Right ventricle myocardium inferior (tissue), 1 donor: ENCODE results near the gene SLC13A4. TPM values are rescaled to one million over a fixed set of nuclear protein-coding genes. Genes with fewer than 3 reads are reported as not detected.
"Not testable (repeated sequence)": the region's sequence is repeated elsewhere in the genome, so short reads cannot be mapped to it uniquely, and the experiment has no call there.

Source experiments
- ATAC-seq: fragments of 200-7000 bp; cut with Tn5 transposase; one replicate; pipeline ENCODE4 v1.9.1; 2020; ENCODE audit warnings: mild to moderate bottlenecking, moderate library complexity
- DNase-seq: peaks from one replicate; pipeline ENCODE4 v3.0.0; 2021; ENCODE audit errors: missing footprints
- intact Hi-C: fragments of 100-400 bp; cut with DNase I; formaldehyde crosslinking; loops from one replicate; pipeline ENCODE4 v1.11.0; 2022
- total RNA-seq: library from RNA; stranded (reverse); fragmentation: NEBNext Ultra II Directional; extraction: Animal tissue kit (Norgen Biotek cat#: 25700); gene quantifications from one replicate; pipeline ENCODE4 v1.2.1, GENCODE V29; 2021
- donor health status: DM: no; HTN: yes; CAD: no; lungs with severe emphysema.

Gene SLC13A4
- total RNA-seq, 1 donor from 2014 or later: not detected

DNA sequence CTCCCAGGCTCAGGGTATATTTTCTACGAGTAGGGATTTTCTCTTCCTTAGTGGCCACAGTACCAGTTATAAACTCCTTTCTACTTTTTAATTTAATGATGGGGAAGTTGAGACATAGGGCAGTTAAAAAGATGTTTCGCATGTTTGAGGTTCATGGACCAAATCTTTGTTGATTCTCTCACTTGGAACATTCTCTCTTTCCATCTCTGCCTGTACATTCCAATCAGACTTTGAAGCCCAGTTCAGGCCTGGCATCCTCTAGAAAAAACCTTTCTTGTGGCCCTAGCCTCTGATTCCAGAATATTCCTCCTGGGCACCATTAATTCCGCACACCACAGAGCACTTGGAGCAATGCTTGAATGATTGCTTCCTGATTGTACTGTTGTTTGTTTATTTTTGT lies 18.5 kb downstream of the SLC13A4 start:
- intact Hi-C loops: no loop called here
- DNase-seq: no peak
- no peak for ATAC-seq

DNA sequence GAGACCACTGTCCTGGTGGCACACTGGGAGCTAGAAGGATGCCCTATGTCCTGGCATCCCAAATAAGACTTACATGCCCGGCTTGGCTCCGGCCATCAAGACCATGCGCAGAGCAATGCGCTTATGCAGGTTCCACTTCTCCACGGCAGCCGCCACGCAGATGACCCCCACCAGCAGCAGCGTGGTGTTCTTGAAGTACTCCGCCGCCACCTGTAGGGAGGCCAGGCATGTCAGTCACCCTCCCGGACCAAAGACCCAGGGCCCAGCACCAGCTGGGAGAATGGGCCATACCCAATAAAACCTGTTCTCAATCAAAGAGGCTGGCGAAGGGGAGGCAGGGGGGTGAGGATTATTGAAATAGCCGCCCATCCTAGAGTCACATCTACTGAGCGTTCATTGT lies 19.9 kb downstream of the SLC13A4 start:
- ATAC-seq (no peak), DNase-seq (peak; percentile 37)
- intact Hi-C loops: no loop called here

DNA sequence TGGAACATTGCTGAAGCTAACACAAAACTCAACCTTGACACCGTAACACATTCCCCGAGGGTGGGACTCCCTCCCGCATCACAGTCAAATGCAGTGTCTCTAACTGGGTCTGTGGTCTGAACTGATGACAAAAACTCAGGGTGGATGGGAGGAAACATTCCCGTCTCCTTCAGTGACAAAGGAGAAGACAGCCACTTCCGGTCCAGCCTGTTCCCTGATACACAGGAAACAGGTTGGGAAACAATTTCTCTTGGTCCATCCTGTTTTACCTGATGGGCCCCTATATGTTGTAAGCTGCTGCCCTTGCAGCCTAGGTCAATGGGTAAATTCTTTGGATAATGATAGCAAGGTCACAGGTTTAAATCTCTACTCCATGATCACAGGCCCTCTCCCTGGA lies 20.4 kb downstream of the SLC13A4 start:
- no peak for ATAC-seq

DNA sequence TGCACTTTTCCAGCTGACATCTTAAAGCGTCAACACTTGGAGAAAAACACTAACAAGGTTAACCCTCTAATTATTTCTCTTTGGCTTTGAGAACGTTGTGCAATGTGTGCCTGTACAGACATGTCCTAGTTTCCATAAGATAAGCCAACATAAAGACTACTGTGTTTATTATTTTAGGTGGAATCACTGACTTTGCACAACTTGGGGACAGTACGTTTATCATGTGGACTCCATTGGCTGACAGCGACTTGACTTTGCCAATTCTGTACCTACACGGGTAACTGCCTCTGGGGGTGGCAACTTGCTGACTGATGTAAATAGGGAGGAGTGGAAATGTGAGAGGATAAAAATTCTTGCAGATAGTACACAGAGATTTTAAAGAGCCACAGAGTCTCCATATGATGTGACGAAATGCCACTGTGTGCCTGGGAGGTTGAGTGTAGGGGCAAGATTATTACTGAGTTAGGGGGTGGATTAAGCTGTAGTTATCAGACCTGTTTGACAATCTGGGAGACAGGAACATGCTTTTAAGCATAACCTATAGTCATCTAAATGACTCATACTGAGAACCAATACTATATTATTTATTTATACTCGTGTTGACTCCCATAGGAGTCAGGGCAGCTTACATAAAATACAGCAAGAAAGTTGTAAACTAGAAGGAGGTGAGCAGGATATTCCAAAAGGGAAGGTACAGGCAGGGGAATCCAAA lies 21.0 kb downstream of the SLC13A4 start:
- ATAC-seq (no peak), DNase-seq (no peak)
- intact Hi-C loops: no loop called here

More for the DNA sequence above, 20.4 kb downstream of the SLC13A4 start:
- no peak for DNase-seq
- intact Hi-C loops: no loop called here

DNA sequence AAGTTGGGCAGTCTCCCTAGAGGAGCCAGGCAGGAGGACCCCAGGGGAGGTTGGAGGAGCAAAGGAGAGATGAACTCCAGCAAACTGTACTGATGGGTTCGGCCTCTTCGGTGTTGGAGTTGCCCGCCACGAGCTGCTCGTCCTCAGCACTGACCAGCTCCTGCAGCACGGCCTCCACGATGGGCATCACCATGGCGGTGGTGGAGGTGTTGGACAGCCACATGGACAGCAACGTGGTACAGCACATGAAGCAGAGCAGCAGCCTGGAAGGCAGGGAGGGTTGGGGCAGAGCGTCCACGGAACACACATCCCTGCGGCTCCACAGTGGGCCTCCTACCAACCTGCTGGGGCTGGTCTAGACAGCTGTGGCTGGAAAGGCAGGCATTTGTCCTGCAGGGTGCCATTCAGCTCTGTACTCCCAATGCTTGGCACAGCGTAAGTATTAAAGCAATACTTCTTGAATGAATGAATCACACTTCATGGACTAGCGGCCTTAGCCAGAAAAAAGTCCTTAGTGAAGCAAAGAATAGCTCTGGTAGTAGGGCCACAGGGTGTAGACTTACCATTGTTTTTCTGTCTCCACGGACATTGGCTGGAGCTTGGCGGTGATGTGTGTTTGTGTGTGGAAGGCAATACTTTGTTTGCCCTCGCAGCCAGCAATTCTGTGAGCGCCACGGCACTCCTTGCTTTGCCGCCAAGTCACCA lies 21.8 kb downstream of the SLC13A4 start:
- ATAC-seq (no peak), DNase-seq (peak; percentile 49)
- intact Hi-C loops: no loop called here

DNA sequence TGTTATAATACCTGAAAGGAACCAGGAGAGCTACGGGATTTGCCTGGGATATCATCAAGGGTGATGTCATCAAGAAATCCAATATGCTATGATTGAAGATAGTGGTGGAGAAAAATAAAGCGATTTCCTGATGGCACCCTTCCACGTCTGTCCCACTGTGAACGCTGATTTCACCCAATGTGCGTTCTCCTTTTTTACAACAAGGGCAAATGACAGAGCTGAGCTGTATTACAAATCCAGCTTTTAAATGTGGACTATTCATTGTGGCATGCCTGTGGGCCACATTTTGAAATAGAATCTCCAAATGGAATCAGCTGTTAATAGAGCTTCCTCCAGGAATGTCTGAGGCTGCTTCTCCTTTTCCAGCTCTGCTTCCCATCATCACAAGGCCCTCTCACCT lies 23.3 kb downstream of the SLC13A4 start:
- ATAC-seq (no peak), DNase-seq (no peak)
- intact Hi-C loops: no loop called here

DNA sequence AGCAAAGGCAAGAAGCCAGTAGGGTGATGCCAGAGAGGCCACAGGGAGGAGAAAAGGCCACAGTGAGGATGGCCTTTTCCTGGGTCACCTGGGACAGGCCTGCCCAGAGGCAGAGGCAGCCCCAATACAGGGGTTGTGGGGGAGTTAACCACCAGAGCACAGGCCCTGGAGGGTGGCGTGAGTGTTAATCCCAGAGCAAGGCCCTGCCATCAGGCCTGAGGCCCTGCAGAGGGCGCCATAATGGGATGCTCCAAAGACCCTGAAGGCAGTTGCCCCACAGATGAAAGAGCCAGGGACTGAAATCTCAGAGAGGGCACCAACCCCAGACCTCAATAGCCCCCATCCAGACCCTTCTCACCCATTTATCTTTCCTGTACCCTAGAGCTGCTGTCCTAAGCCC lies 23.9 kb downstream of the SLC13A4 start:
- ATAC-seq (no peak), DNase-seq (no peak)
- intact Hi-C loops: no loop called here

DNA sequence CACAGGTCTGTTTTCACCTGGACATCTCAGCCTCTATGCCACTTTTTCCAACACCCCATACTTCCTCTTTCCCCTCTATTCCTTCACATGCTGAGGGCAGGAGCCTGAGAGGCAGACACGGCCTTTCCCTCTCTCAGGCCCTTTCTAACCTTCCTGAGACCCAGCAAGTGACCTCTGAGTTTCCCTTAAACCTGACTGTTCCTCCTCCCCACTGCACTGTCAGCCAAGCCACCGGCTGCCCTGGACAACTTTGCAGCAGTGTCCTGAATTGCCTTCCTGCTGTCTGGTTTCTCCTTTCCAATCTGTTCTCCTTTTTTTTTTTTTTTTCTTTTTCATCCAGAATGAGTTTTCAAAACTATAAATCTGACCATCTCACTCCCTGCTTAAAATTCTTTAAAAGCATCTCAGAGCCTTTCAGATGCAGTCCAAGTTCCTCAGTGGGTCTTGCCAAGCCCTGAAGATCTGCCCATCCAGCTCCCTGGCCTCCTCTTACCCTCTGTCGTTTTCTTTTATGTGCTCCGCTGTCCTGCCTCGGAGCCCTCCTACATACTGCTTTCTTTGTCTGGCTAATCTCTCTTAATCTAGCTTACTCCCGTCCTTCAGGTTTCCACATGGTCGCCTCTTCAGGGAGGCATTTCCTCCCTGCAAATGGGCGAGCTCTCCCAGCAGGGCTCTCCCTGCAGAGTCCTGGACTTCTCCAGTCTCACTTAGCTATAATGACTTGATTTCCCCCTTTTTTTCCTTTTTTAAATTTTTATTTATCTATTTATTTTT lies 30.5 kb downstream of the SLC13A4 start:
- intact Hi-C loops: no loop called here
- DNase-seq: no peak
- ATAC-seq: no peak

DNA sequence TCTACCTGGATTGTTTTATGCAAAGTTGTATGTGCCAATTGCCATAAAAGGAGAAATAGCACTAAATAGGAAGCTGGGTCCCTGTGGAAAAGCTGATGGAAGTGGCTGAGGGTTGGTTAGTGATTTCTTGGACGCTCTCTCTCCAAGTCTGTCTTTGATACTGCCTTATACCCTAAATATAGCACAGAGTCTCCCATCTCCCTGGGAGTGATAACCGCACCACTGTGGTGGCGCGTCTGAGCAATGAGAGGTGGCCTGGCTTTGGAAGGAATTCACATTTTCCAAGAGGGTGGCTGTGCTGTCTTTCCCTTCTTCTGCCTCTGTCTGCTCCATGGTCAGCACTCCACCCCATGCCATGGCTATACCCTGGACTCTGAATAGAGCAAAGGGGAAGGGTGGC lies 34.4 kb downstream of the SLC13A4 start:
- ATAC-seq (peak; percentile 79), DNase-seq (no peak)
- intact Hi-C loops: no loop called here

DNA sequence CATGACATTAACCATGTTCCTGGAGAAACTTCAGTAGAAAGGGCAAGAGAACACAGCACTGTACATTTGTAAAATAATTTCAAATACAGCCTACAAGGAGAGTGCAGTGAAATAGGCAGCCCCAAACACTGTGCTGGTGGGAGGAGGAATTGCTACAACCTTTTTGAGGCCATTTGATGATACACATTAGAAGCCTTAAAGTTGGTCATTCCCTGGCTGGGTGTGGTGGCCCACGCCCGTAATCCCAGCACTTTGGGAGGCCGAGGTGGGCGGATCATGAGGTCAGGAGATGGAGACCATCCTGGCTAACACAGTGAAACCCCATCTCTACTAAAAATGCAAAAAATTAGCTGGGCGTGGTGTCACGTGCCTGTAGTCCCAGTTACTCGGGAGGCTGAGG lies 35.4 kb downstream of the SLC13A4 start:
- ATAC-seq, DNase-seq, intact Hi-C loops: not testable (repeated sequence)

DNA sequence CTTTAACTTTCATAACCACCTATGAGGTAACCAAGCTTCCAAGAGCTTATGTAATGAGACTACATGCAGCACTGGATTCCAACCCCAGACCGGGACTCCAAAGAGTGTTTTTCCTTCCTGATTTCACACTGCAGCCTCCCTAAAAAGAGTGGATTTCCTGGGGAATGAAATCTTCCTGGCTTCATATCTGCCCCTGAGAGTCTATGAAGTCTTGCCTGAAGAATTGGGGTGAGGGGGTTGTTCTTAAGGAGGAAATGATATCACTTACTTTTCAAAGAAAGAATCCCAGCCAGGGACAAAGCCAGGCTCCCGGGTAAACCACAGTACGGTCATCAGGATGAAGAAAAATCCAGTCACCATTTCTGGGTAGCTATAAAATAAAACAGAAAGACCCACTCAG lies 35.9 kb downstream of the SLC13A4 start:
- no peak for DNase-seq
- intact Hi-C loops: no loop called here
- no peak for ATAC-seq

DNA sequence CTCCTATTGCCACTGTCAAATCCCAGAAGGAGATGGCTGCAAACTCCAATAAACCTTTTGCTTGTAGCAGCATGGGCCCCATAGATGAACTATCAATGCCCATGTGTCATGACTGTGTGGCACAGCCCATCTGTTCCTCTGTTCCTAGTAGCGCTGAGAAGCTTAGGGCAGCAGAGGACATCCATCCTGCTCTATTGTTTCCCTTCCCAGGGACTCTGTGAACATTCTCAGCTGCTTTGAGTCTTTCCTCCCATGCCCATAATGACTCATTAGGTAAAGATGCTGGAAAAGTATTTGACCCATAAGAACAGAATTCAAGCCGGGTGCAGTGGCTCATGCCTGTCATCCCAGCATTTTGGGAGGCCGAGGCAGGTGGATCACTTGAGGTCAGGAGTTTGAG lies 37.4 kb downstream of the SLC13A4 start:
- ATAC-seq: no peak
- intact Hi-C loops: no loop called here
- DNase-seq: no peak

DNA sequence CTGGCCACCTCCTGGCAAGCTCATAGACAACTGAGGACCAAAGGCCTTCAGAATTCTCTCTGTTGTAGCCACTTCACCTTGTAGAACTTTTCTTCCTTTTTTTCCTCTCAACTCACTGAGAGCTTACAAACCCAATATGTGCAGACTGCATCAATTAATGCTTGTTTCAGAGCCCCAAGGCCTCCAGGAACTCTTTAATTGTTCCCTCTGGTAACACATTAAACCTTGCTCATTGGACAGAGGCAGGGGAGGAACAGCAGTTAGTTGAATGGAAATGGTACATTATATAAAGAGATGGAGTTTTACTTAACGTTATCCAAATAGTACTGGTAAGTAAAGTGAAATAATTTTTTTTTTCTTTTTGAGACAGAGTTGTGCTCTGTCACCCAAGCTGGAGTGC lies 40.5 kb downstream of the SLC13A4 start:
- DNase-seq (no peak), ATAC-seq (no peak)
- intact Hi-C loops: no loop called here

DNA sequence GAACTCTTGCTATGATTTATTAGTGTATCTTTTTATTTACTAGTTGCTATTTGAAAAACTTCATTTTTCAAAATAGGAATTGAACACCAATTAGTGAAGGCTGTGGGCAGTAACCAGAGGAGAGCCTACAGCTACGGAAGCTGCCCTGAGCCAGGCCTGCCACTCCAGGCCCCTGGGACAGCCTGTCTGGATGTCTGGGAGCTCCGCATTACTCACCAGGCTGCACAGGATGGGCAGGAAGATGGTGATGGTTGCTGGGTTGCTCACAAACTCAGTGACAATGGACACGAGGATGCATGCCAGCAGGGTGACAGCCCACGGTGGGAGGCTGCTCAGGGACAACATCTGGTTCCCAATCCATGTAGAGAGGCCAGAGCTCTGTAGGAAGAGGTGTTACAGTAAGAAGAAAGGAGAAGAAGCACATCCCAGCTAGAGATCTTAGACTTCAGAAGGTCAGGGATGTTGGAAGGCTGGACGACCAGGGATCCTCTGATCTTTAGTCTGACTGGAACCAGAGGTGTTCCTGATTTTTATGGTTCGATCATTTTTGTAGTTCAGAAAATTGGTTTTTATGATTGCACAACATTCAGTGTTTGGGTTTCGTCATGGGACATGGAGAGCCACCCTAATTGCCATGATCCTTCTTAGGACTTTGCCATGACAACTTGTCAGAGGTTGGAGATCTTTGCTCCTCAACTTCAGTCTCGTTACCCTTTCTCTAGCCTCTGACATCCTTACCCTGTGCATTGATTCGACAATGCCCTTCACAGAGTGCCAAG lies 42.5 kb downstream of the SLC13A4 start:
- ATAC-seq (no peak), DNase-seq (no peak)
- intact Hi-C loops: no loop called here

DNA sequence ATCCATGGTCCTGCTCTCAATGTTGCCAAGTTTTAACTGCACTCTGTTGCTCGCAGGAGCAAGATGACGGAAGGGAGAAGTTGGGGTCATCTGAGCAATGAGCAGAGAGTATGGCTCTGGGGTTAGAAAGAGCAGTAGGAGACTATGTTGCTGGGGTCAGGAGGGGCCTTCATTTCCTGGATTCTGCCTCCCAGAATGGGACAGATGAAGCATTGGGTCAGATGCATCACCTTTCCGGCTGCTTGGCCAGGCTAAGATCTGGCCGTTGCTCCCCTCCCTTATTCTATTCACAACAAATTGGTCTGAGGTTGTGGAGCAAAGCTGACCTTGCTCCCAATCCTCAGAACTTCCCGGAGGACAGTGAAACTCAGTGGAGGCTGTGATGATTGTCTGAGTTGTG lies 43.3 kb downstream of the SLC13A4 start:
- intact Hi-C loops: no loop called here
- DNase-seq (no peak), ATAC-seq (no peak)

DNA sequence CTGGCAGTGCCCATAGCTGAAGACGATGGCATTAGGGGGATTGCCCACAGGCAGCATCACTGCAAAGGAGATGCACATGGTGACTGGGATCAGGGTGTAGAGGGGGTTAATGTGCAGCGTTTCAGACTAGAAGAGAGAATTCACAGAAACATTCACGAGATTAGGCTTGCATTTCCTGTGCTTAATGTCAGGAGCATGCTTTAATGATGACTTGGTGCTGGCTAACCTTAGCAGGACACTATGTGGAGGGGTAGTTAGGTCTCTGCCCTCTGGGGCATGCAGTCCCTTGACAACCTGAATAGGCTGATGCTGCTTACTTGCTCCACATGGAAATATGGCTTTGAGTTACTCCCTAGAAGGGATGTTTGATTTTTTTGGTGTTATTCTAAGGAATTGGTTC lies 43.9 kb downstream of the SLC13A4 start:
- ATAC-seq: no peak
- DNase-seq: no peak
- intact Hi-C loops: no loop called here

DNA sequence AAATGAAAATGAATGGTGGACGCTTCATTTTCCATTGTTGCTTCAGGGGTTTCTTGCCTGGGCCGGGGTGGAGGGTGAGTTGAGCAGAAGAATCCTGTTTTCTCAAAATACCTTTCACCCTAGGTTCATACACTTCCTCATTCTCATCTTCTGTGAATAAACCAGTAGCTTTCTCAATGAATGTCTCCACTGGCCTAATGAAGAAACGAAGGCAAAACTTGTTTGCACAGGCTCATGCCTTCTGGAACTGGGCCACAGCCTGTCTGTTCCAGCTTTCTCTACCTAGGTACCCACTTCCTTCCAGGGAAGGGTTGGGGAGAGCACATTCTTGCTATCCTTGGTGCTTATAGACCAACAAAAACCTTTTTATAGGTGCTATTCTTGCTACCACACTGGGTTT lies 44.4 kb downstream of the SLC13A4 start:
- no peak for DNase-seq
- intact Hi-C loops: loop anchor here (2.0 kb wide), 1 partner anchor 65 kb away; the partner anchor contains the start of gene FAM180A
- ATAC-seq: no peak

DNA sequence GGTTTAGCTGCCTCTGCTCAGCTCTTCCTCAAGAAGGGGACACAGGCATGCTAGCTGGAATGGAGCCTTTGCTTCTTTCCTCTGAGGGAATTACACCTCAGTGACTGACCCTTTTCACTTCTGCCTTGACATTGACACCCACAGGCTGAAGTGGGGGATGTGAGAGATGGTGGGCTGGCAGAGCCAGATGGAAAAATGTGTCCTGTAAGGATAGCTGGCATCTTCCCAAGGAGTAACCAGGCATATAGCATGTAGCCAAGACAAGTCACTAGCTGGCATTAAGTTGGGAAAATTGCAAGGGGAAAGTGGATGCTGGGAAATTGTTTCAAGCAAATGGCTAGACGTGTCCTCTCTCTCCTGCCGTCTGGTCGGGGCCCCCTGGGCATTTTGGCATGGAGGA lies 45.8 kb downstream of the SLC13A4 start:
- DNase-seq (no peak), ATAC-seq (peak; percentile 33)
- intact Hi-C loops: loop anchor here (2.0 kb wide), 1 partner anchor 67 kb away; the partner anchor contains the start of gene FAM180A

DNA sequence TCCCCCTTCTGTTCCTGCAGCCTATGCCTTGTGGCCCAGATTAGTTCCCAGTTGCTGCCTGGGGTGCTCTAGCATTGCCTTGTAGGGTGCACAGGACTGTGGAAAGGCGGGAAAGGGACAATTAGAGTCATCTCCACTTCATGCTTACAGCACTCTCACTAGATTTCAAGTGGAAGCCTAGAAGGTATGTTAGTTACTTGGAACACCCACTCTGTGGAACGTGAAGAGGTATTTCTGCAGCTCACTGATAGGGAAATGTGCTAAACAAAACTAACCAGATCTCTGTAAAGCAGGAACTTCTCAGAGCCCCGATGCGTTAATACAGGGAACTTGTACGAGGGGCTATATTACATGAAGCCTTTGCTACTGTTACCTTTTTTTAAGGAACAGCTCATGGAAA lies 46.2 kb downstream of the SLC13A4 start:
- DNase-seq (no peak), ATAC-seq (peak; percentile 43)
- intact Hi-C loops: loop anchor here (2.0 kb wide), 1 partner anchor 67 kb away; the partner anchor contains the start of gene FAM180A
